Adrenal gland (tissue), 12 donors: ENCODE data around the gene CATSPER3. TPM values are rescaled to one million over a fixed set of nuclear protein-coding genes. Genes with fewer than 3 reads are reported as not detected.

ENCODE experiments used
- DNase-seq, 7 donors: peaks; one replicate each; pipeline ENCODE4 v3.0.0-alpha.2; 2019 to 2020
- H3K27ac ChIP-seq, 5 donors: fragments of 200-600 bp; sonication (generic) in 4 of 5; 1 replicate in 3 of 5; 2 replicates in 2 of 5; pipeline versions ENCODE4 v1.5.1 to v1.8.0; 2016 to 2020; ENCODE audit warnings: mild to moderate bottlenecking in 1 of 5
- H3K27me3 ChIP-seq: fragments of 200-600 bp; 2 replicates; pipeline ENCODE4 v1.8.0; 2021
- H3K36me3 ChIP-seq, 2 donors: fragments of 200-600 bp; replicated peaks in 1 of 2; 1 replicate in 1 of 2; 2 replicates in 1 of 2; pipeline versions ENCODE4 v1.5.1 to v1.8.0; 2018 to 2022
- H3K4me1 ChIP-seq, 2 donors: fragments of 200-600 bp; replicated peaks in 1 of 2; 1 replicate in 1 of 2; 2 replicates in 1 of 2; pipeline versions ENCODE4 v1.5.1 to v1.8.0; 2018 to 2021
- H3K4me3 ChIP-seq, 4 donors: fragments of 200-600 bp; sonication (generic) in 3 of 4; one replicate each; pipeline ENCODE4 v1.5.1; 2016 to 2018
- H3K9me3 ChIP-seq, 3 donors: fragments of 200-600 bp; sonication (generic) in 1 of 3; replicated peaks in 1 of 3; 1 replicate in 2 of 3; 2 replicates in 1 of 3; pipeline versions ENCODE4 v1.5.1 to v1.8.0; 2016 to 2021
- CTCF ChIP-seq, 6 experiments: fragments of 450-650 bp in 4 of 6; fragments of 200-600 bp in 2 of 6; sonication (generic) in 1 of 6; IDR thresholded peaks; 1 replicate in 5 of 6; 2 replicates in 1 of 6; pipeline versions ENCODE4 v1.5.1 to v1.8.0; 2016 to 2021; ENCODE audit warnings: antibody characterized with exemption in 6 of 6, mild to moderate bottlenecking in 2 of 6, moderate library complexity in 1 of 6
- POLR2A ChIP-seq, 2 donors: fragments of 450-650 bp; IDR thresholded peaks; one replicate each; pipeline ENCODE4 v1.6.1; 2017; ENCODE audit warnings: antibody characterized with exemption in 2 of 2, mild to moderate bottlenecking in 2 of 2, moderate library complexity in 1 of 2
- WGBS, 4 donors: extraction: QIAGEN DNeasy Blood & Tissue Kit in 2 of 4; methylation state at CpG; one replicate each; pipeline versions ENCODE4 v1.1.5 to v1.1.7; 2013 to 2017; 5-methylcytosine and 5-hydroxymethylcytosine counted together
- intact Hi-C, 2 donors: fragments of 100-400 bp; cut with DNase I; formaldehyde crosslinking; loops; one replicate each; pipeline versions ENCODE4 v1.14.1 to v1.15.0; 2022 to 2023
- polyA plus RNA-seq, 3 donors: library from polyadenylated mRNA; stranded (reverse); fragments of 200-250 nt in 2 of 3; fragments of 350-450 nt in 1 of 3; fragmentation: Illumina TruSeq in 1 of 3; extraction: RNeasy Lipid Tissue Mini Kit (QIAGEN cat#74804) in 1 of 3; gene quantifications; one replicate each; pipeline ENCODE4 v1.2.3, GENCODE V29; 2013 to 2014
- total RNA-seq, 9 donors: library from RNA; depleted of rRNA in 4 of 9; stranded (reverse); fragments of >200 nt in 4 of 9; fragments of 120-200 nt in 1 of 9; fragmentation: NEBNext Ultra II Directional in 1 of 9; extraction: Animal tissue kit (Norgen Biotek cat#: 25700) in 1 of 9; gene quantifications; one replicate each; pipeline versions ENCODE4 v1.1.0 to v1.2.4, GENCODE V29; 2013 to 2023
- donor health status: healthy with polysubstance abuse.
- donor health status: Bipolar disorder and iron deficiency.
- donor health status: DM: yes; HTN: yes; CAD: no.
- donor health status: DM: no; HTN: no; CAD: no.
- donor health status: DM: no; HTN: no; CAD: no.
- donor health status: DM: yes; HTN: yes; CAD: no.

The CATSPER3 gene
- total and polyA plus RNA-seq, 12 donors: 0.28 to 2.7 (median 0.80) TPM; not detected in 2

GRCh38 chr5:135011355-135012032 lies 43.8 kb downstream of the CATSPER3 start:
- intact Hi-C loops: no loop called here
- DNase-seq: no peak

GRCh38 chr5:135012033-135012588 lies 44.4 kb downstream of the CATSPER3 start:
- no peaks in the 10 kb centered on the region for H3K27me3 ChIP-seq
- intact Hi-C loops: no loop called here
- no peak for DNase-seq
- WGBS, 4 donors: 70 to 100% (median 88%) methylated on average over 1 to 2 of the region's 2 CpGs
- H3K4me1 ChIP-seq: no peaks in the 10 kb centered on the region
- H3K4me3 ChIP-seq: no peak overlapping the region
- H3K9me3 ChIP-seq: no peaks in the 10 kb centered on the region
- no peak for TF ChIP-seq CTCF (IDR thresholded peaks at IDR 0.05)
- TF ChIP-seq POLR2A (IDR thresholded peaks at IDR 0.05): no peak
- H3K27ac ChIP-seq: no peak overlapping the region
- no peaks in the 10 kb centered on the region for H3K36me3 ChIP-seq

More at GRCh38 chr5:135011355-135012032, 43.8 kb downstream of the CATSPER3 start:
- whole genome bisulfite sequencing, 4 donors: 81 to 94% (median 92%) methylated on average over 3 to 4 of the region's 4 CpGs
- H3K27me3 ChIP-seq: no peaks in the 10 kb centered on the region
- no peaks in the 10 kb centered on the region for H3K9me3 ChIP-seq
- H3K4me3 ChIP-seq: no peak overlapping the region
- H3K36me3 ChIP-seq: no peaks in the 10 kb centered on the region
- TF ChIP-seq POLR2A (IDR thresholded peaks at IDR 0.05) (no peak), CTCF (IDR thresholded peaks at IDR 0.05) (no peak)
- H3K27ac ChIP-seq: no peak overlapping the region
- H3K4me1 ChIP-seq: no peaks in the 10 kb centered on the region

- no peak for DNase-seq
- intact Hi-C loops: no loop called here
These were observed 45.3 kb downstream of the CATSPER3 start for GRCh38 chr5:135012951-135013391.

GRCh38 chr5:135013445-135013844 lies 45.7 kb downstream of the CATSPER3 start:
- Histone ChIP-seq H3K27me3 (no peaks in the 10 kb centered on the region), H3K27ac (no peak overlapping the region), H3K36me3 (no peaks in the 10 kb centered on the region), H3K9me3 (no peaks in the 10 kb centered on the region), H3K4me3 (no peak overlapping the region), H3K4me1 (no peaks in the 10 kb centered on the region)
- TF ChIP-seq CTCF (IDR thresholded peaks at IDR 0.05) (no peak), POLR2A (IDR thresholded peaks at IDR 0.05) (no peak)
- no peak for DNase-seq
- intact Hi-C loops: no loop called here
- 92 to 100% (median 93%) methylated on average over 7 of the region's 7 CpGs for WGBS, 4 donors

More at GRCh38 chr5:135012951-135013391, 45.3 kb downstream of the CATSPER3 start:
- no peaks in the 10 kb centered on the region for H3K36me3 ChIP-seq
- TF ChIP-seq POLR2A (IDR thresholded peaks at IDR 0.05) (no peak), CTCF (IDR thresholded peaks at IDR 0.05) (no peak)
- H3K9me3 ChIP-seq: no peaks in the 10 kb centered on the region
- H3K4me3 ChIP-seq: no peak overlapping the region
- H3K4me1 ChIP-seq: no peaks in the 10 kb centered on the region
- WGBS, 4 donors: 86 to 96% (median 95%) methylated on average over 4 to 5 of the region's 5 CpGs
- no peak overlapping the region for H3K27ac ChIP-seq
- no peaks in the 10 kb centered on the region for H3K27me3 ChIP-seq
